HG03095 (cell line): ENCODE results near the gene RRP1B.

Source experiments
- ATAC-seq: cut with Tn5 transposase; IDR thresholded peaks from one replicate; pipeline ENCODE4 v1.9.1; 2021; ENCODE audit warnings: moderate library complexity; ENCODE audit not compliant: unreplicated experiment

The RRP1B gene

GRCh38 chr21:43740497-43741156 is 81.3 kb downstream of the RRP1B start:
- ATAC-seq: no peak

DNA sequence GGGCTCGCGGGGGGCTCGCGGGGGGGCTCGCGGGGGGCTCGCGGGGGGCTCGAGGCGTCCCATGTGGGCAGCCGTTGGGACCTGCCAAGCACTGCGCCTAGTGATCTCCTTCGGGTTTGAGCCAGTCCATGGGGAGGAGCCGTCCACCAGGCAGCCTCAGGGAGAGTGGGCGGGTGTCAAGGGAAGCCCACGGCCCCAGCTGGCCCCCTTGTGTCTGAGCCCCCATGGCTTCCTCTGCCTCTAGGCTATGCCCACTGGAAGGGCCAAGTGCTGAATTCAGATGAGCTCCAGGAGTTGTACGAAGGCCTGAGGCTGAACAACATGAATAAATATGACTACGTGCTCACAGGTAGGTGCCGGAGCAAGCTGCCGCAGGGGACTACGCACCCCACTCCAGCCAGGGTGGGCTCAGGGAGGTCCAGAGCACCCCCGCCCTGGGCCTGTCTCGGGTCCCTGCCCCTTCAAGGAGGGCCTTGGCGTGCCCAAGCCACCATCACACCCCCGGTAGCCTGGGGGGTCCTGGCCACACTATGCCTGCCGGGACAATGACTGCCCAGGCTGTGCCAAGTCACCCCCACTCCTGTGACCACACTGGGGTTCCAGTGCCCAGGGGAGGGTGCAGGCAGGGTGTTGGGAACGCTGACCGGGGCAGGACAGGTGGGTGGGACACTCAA is 82.2 kb downstream of the RRP1B start:
- no peak for ATAC-seq

- no peak for ATAC-seq
Measured at GRCh38 chr21:43743947-43744346, 84.6 kb downstream of the RRP1B start.

GRCh38 chr21:43744725-43745124 is 85.4 kb downstream of the RRP1B start:
- no peak for ATAC-seq
